ENCODE data around the gene CANT1.
"Not testable (repeated sequence)": the region's sequence is repeated elsewhere in the genome, so short reads cannot be mapped to it uniquely, and the experiment has no call there.

Gene CANT1

DNA sequence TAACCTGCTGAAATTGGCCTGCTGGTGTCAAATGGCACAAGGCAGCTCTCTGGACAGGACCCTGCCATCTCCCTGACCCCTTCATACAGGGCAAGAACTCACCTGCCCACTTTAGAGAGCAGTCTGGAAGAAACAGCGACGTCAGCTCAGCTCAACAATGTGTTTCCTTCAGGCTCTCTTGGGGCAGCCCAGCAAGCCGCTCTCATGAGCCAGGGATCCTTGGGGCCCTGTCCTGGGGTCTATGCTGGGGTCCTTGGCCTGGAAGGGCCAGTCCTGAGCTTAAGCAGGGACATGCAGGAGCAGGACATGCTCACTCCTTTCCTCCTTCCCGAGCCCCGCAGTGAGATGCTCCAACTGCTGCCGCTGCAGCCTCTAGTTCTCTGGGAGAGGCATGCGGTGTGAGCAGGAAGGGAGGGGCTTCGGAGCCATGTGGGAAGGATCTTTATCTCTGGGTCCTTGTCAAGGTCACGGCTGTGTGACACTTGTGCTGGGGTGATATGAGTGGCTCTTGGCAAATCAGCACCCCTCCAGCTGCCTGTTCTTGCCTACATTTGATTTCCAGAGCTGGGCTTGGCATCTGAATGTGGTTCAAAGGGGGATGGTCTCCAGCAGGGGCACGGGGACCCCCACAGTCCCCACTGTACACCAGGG, 17.8 kb upstream of the CANT1 start:
- peak; percentile 20 for DNase-seq

DNA sequence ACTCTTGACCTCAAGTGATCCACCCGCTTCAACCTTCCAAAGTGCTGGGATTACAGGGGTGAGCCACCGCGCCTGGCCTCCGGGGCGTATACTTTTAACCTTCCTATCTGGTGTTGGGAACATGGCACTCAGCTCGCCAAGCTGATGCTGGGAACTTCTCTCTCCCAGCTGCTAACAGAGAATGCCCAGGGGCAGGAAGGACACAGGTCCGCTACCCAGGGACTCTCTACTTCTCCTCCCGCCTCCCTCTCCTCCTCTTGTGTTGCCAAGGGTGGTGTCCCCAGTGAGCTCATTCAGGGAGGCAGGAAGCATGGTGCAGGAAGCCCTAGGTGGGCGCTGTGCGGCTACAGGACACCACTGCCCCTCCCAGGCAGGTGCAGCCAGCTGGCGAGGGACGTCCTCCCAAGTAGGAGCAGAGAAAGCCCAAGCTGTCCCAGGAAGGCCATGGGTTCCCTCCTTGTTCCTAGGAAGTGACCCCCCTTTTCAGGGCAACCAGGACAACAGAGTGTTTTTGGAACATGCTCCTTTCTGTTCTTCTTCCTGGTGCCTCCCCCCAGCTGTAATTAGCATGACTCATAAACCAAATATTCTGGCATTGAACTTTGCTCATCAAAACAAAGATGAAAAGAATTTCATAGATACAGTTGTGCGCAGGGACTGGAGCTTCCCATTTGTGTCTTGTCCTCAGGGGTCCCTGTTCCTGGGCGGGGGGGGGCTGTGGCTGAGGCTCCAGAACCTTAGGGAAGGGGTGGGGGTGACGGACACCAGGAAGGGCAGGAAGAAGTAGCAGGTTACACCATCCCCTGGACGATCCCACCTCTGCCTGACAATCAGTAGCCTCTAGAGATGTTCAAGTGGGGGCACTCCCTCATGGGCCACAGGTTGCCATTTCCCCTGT, 17.1 kb upstream of the CANT1 start:
- peak; percentile 19 for DNase-seq

DNA sequence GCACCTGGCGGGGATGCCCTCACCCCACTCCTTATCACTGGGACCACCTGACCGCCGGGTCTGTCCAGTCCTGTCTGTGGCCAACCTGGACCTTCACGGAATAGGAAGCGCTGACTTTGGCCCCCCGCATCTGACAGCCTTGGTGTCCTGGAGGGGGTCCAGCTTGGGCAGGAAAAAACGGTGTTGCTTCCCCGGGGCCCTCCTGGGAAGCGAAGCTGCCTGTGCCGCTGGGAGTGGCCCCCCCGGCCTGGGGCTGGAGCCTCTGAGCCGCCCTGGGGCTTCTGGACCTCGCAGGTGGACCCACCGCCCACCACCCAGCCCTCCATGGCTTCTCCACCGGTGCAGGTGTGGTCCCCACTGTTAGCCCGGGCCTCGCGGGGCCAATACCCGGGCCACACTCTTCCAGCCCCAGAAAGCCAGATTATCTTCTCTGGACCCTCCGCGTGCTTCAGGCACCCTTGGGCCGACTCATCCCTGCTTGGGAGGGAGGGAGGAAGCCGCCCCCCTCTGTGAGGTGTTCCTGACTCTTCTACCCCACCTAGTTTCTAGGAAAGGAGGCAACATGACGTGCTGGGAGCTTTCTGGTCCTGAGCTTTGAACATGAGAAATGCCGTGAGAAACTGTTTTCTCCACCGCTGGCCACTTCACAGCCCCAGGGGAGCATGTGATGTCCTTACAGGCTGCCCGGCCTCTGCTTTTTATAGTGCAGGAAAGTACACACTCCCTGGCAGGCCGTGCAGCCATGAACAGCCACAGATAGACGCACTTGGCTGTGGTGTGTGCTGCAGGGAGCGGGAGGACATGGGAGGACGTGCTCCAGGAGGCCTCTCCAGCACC, 15.6 kb upstream of the CANT1 start:
- peak; percentile 28 for DNase-seq

DNA sequence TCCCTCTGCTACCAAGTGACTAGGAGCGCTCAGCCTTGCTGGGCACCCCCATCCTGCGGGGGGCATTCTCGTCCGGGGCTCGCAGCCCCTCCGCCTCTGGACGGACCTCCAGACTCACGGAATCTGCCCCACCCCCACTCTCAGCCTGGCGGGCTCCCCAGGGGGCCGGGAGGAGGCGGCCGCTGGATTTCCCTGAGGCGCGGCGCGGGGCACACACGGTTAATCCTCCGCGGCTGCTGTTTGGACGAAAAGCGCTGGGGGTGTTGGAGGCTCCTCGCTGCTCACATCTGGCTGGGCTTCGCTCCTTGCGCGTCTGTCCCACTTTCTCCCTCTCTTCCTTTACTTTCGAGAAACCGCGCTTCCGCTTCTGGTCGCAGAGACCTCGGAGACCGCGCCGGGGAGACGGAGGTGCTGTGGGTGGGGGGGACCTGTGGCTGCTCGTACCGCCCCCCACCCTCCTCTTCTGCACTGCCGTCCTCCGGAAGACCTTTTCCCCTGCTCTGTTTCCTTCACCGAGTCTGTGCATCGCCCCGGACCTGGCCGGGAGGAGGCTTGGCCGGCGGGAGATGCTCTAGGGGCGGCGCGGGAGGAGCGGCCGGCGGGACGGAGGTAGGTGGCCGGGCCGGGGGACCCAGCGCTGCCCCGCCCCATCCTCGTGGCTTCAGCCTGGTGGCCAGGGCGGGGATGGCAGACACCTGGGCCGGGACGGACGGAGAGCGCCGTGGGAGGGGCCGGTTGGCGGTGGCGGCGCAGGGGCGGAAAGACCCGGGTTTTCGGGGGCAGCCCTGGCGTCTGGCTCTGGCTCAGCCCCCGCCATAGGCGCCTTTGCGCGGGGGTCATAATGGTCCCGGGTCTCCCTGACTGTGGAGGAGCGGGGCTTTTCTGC, 14.6 kb upstream of the CANT1 start, which contains the start of gene C1QTNF1:
TSS of gene C1QTNF1 (plus strand) at position 284 of the 886 bp plus-strand sequence. CDS start 19,800 bp downstream, outside the sequence.
- DNase-seq: peak; percentile 80

DNA sequence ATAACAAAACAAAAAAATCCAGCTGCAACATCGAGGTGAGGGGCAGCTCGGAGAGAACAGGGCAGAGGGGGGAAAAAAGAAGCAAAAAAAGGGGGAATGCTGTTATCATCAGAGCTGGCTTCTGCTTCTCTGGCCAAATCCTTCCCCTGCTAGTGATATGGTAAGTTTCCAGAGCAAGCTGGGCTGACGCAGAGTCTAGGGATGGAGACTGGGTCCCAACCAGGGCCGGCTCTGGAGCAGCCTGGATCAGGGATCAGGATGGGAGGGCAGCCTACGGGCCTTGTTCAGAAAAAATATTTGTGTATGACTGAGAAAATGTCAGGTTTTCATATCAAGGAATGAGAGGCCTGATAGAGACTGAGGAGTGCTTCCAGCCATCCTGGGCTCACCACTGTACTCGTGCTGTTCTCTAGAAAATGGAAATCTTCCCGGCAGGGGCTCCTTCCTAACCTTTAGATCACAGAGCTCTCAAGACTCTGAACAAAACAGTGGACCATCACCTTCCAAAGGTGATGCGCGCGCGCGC, 13.7 kb upstream of the CANT1 start:
- peak; percentile 11 for DNase-seq

DNA sequence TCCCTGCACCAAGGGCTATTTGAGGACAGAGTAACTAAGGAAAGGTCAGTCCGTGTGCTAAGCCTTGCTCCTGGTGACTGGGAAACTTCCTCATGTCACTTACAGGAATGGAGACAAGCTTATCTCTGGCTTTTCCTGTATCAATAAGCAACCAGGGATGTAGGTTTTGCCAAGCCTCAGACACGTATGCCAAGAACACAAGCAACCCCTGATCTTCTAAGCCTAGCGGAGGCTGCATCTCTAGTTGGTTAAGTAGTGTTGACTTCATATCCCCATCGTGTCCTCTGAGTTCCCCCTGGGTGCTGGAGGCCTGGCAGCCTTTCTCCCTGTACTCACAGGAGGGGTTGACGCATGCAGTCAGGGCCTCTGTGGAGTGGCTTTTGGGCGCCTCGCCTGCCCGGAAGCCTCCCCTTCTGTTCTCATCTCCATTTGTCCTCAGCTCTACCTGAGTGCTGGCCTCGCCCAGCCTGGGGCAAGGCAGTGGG, 13.0 kb upstream of the CANT1 start:
- peak; percentile 10 for DNase-seq

DNA sequence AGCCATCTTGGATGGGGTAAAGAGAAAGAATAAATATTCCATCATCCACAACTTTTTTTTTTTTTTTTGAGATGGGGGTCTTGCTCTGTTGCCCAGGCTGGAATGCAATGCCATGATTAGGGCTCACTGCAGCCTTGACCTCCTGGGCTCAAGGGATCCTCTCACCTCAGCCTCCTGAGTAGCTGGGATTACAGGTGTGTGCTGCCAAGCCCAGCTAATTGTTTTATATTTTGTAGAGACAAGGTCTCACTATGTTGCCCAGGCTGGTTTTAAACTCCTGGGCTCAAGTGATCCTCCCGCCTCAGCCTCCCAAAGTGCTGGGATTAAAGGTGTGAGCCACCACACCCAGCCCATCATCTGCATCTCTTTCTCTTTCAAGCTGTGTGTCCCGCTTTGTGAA, 12.4 kb upstream of the CANT1 start:
- DNase-seq: not testable (repeated sequence)

DNA sequence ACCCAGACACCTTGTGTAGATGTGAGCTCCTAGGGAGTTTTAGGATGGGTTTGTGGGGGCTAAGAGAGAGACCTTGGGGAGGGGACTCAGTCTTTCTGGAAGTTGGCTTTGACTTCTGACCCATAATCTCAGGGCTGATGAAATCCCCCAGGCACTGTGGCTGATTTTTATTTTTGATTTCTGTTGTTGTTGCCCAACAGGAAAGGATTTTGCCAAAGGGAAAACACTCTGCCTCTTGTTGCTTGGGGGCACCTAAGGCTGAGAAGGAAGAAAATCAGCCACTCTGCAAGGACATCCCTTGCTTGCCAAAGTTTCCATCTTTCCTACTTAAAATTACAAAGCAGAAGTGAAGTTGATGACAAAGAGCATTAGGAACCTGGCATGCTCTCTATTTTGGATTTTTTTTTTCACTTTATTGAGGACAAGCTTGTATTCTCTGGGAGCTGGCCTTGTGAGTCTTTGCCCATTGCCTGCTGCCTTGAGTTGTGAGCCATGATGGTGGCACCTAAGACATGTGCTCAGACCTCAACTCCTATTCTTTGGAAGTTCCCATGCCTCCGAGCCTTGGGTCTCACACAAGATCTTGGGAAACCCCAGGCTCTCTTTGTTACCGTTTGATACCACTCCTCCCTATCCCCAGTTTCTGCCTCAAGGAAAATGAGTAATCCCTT, 11.2 kb upstream of the CANT1 start:
- DNase-seq: peak; percentile 8

DNA sequence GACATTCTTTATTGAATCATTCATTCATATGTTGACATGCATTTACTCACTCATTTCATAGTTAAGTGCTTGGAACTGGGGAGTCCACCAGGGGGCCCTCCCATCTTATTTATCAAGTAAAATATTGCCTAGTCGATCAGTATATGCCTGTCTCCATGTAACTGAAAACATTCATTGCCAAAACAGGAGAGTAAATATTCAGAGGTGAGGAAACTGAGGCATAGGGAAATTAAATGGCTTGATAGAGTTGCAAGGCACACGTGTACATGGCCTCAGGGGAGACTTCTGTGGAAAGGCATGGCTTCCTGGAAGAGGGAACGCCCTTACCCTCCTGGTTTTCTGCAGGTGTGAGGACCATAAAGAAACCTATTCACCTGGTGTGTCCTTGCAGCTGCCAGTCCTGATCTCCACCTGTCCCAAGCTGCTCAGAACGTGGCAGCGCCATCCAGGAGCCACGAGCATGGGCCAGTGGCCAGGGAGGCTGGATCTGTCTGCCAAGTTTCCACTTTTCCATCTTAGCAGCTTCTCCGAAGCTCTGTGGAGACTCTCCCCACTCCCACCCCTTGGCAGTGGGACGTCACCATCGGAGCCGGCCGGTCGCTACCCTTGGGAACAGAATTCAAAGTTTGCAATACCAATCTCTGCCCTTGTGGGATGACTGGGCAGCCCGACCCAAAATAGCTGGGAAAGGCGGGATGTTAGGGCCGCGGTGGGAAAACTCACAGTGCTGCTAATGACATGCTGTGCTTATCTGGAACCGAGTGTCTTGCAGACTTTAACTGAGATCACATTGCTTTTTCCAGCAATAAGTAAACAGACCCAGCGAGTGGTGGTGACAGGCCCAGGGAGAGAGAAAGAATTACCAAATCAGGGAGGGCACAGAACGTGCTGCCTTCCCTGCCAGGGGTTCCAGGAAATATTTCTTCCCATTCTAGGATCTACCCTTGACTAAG, 10.3 kb upstream of the CANT1 start:
- peak; percentile 79 for DNase-seq

DNA sequence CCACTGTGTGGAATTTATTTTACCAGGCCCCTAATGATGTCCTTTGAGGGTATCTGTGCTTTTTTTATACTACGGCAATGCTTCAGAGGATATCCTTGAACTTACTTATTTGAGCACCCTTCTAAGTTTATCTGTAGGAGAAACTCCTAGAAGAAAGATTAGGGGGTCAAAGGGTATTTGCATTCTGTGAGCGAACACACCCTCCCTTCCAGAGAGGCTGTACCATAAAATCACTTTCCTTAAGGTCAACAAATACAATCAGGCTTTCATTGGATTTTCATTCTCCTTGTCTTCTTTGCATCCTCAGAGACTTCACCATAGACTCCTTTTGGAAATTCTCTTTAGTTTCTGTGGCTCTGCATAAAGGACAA, 9.7 kb upstream of the CANT1 start:
- DNase-seq: no peak

DNA sequence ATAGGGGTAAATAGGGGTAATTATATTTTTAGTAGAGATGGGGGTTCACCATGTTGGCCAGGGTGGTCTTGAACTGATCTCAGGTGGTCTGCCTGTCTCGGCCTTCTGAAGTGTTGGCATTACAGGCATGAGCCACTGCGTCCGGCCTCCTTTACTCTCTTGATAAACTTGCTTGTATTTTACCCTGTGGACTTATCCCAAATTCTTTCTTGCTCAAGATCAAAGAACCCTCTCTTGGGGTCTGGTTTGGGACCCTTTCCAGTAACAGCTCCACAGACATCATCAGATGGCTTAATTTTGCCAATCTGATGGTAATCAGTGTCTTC, 8.8 kb upstream of the CANT1 start:
- DNase-seq: peak; percentile 6

DNA sequence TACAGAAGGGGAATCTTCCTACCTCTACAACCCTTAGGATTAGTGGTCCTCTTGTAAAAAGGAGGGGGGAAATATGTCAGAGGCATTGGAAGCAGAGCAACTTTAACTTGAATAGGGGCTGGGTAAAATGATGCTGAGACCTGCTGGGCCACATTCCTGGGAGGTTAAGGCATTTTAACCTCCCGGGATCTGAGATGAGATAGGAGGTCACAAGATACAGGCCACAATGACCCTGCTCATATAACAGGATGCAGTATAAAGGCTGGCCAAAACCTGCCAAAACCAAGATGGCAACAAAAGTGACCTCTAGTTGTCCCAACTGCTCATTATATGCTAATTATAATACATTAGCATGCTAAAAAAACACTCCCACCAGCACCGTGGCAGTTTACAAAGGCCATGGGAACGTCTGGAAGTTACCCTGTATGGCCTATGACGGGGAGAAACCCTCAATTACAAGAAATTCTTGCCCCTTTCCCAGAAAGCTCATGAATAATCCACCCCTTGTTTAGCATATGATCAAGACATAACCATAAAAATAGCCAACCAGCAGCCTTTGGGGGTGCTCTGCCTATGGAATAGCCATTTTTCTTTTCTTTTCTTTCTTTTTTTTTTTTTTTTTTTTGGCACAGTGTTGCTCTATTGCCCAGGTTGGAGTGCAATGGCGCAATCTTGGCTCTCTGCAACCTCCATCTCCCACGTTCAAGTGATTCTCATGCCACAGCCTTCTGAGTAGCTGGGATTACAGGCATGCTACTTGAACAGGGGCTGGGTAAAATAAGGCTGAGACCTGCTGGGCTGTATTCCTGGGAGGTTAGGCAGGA, 8.2 kb upstream of the CANT1 start:
- DNase-seq: peak; percentile 23

DNA sequence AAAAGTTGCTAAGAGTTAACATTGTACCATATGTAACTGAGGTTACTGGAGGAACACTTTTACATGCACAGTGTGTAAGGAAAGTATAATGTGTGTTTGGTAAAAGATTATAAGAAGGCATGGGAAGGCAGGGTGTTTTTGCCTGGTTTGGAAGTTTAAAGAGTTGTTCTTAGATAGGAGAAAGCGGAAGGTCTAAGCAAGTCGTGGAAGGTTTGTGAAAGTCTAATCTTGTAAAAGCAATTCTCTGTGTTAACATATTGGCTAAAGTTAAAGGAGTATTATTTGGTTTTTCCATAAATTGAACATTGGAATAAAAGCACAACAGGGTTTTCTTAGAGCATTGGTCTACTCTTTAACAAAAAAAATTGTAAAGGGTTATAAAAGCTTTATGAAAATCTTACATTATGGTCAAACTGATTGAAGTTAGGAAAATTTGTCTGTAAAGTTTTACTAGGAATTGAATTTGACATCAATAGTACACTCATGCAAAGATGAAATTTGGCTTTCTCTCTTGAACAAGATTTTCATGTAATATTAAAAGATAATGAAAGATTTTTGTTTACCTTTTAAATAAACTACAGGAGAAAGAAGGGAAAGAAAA, 4.7 kb upstream of the CANT1 start:
- no peak for DNase-seq

DNA sequence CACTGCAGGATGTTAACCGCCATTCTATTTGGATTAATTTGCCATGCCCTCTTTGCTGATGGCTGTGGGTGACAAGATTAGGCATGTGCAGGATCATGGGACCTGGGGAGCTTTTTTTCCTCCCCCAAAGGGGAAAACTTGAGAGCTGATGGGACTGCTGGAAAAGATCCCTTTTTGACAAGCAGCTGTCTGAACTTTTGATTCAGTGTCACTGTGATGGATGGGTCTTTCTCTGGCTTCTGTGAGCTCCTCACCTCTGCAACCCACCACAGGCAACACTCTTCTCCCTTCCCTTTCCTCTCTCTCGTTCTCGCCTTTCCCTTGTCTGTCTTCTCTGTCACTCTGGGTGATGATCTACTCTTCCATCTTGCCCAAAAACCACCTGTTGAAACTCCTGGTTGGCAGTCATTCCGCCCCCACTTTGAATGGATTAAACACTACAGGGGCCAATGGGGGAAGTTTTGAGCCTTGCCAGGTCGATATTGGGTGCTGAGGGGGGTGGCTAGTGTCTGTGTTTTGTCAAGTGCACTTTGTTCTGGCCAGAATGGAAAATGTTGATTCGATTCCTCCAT, 3.1 kb upstream of the CANT1 start:
- DNase-seq: peak; percentile 7

DNA sequence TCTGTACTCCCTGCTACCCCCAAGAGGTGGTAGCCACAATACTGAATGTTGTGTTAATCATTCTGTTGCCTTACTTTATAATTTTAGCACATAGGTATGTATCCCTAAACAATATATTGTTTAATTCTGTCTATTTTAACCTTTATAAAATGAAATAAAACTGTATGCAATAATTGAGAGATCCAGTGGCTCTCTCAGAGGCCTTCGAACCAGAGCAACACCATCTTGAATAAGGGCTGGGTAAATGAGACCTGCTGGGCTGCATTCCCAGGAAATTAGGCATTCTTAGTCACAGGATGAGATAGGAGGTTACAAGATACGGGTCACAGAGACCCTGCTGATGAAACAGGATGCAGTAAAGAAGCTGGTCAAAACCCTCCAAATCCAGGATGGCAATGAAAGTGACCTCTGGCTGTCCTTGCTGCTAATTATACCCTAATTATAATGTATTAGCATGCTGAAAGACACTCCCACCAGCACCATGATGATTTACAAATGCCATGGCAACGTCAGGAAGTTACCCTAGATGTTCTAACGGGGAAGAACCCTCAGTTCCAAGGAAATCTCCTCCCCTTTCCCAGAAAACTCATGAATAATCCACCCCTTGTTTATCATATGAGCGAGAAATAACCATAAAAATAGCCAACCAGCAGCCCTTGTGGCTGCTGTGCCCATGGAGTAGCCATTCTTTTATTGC, 2.0 kb upstream of the CANT1 start:
- peak; percentile 7 for DNase-seq

DNA sequence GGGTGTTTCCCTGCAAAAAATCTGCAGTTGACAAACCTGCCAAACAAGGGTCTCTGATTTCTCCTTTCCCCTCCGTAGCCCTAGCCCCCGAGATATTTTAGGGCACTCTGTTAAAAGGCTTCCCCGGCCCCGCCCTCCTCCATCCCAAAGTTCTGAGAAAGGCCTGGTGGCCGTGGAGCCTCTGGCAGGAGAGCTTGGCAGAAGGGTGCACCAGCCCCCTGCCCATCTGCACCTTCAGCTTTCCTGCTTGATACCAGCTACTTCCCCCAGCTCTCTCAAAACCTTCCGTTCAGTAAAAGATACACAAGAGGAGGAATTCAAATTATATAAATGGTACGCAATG, 711 bp upstream of the CANT1 start:
- no peak for DNase-seq

DNA sequence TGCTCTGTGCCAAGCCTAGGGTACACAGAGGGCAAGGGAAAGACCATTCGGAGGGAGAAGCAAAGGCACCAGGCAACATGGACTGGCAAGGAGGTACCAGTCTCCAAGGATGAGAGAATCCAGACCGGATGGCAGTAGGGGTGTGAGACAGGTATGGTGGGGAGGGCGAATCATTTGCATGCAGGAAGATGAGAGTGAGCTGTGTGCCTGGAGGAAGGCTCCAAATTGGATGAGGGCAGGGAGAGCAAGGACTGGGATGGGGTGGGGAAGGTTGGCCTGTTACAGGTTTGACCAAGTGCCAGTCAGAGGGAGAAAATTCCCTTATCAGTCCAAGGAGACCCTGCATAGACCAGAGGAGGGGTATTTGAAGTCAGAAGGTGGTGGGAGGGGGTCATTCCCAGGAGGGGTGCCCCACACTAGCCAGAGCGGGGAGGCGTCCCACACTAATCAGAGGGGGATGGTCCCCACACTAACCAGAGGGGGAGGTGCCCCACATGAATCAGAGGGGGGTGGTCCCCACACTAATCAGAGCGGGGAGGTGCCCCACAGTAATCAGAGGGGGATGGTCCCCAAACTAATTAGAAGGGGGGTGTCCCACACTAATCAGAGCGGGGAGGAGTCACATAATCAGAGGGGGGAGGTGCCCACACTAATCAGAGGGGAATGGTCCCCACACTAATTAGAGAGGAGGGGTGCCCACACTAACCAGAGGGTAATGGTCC, 737 bp downstream of the CANT1 start:
- peak; percentile 17 for DNase-seq

All from right hindlimb (tissue), 1 donor.